Measurements from ENCODE around the gene LONRF3.
"Not testable (repeated sequence)": the region's sequence is repeated elsewhere in the genome, so short reads cannot be mapped to it uniquely, and the experiment has no call there.

- not testable (repeated sequence) for TF ChIP-seq POLR2A (IDR thresholded peaks at IDR 0.05)
- TF ChIP-seq, protein P1, sequence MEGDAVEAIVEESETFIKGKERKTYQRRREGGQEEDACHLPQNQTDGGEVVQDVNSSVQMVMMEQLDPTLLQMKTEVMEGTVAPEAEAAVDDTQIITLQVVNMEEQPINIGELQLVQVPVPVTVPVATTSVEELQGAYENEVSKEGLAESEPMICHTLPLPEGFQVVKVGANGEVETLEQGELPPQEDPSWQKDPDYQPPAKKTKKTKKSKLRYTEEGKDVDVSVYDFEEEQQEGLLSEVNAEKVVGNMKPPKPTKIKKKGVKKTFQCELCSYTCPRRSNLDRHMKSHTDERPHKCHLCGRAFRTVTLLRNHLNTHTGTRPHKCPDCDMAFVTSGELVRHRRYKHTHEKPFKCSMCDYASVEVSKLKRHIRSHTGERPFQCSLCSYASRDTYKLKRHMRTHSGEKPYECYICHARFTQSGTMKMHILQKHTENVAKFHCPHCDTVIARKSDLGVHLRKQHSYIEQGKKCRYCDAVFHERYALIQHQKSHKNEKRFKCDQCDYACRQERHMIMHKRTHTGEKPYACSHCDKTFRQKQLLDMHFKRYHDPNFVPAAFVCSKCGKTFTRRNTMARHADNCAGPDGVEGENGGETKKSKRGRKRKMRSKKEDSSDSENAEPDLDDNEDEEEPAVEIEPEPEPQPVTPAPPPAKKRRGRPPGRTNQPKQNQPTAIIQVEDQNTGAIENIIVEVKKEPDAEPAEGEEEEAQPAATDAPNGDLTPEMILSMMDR (IDR thresholded peaks at IDR 0.05), result not testable (repeated sequence)
Measured at GRCh38 chrX:119027960-119028732, 53.7 kb downstream of the LONRF3 start.

All from adrenal gland (tissue), 5 donors.